GM10266 (cell line): Measurements from ENCODE around the gene ROR1.

Experiments used
- DNase-seq: peaks from one replicate; pipeline ENCODE4 v3.0.0; 2012; ENCODE audit errors: extremely low spot score
- CTCF ChIP-seq: IDR thresholded peaks from 2 replicates; pipeline ENCODE4 v1.5.1; 2012; ENCODE audit warnings: mild to moderate bottlenecking, low read depth; ENCODE audit not compliant: control insufficient read depth, insufficient read depth; ENCODE audit errors: missing control alignments

ROR1 gene

GRCh38 chr1:63843884-63844283 lies 70.1 kb downstream of the ROR1 start:
- no peak for TF ChIP-seq CTCF
- no peak for DNase-seq

- DNase-seq: no peak
- TF ChIP-seq CTCF: no peak
Measured at GRCh38 chr1:63845346-63845745, 71.5 kb downstream of the ROR1 start.

- no peak for TF ChIP-seq CTCF
- DNase-seq: no peak
Measured at GRCh38 chr1:63847308-63847910, 73.6 kb downstream of the ROR1 start.

GRCh38 chr1:63848733-63849132 lies 74.9 kb downstream of the ROR1 start:
- no peak for TF ChIP-seq CTCF
- DNase-seq: no peak

- TF ChIP-seq CTCF: no peak
Measured at GRCh38 chr1:63849149-63849548, 75.3 kb downstream of the ROR1 start.

GRCh38 chr1:63854091-63854490 lies 80.3 kb downstream of the ROR1 start:
- TF ChIP-seq CTCF: no peak
- no peak for DNase-seq

More at GRCh38 chr1:63849149-63849548, 75.3 kb downstream of the ROR1 start:
- DNase-seq: no peak

- no peak for DNase-seq
- no peak for TF ChIP-seq CTCF
Measured at GRCh38 chr1:63855942-63856341, 82.1 kb downstream of the ROR1 start.
